OCI-LY7 (cell line): ENCODE measurements around the gene E2F6.

Experiments
- CTCF ChIP-seq: fragments of 200-600 bp; sonication (generic); conservative IDR thresholded peaks from 2 replicates; pipeline ENCODE4 v1.5.1; 2014; ENCODE audit warnings: mild to moderate bottlenecking, antibody characterized with exemption, low read length, moderate library complexity, mixed read lengths
- EZH2phosphoT487 ChIP-seq: fragments of 200-600 bp; sonication (generic); IDR thresholded peaks from 2 replicates; pipeline ENCODE4 v1.6.1; 2018; ENCODE audit warnings: low read depth, borderline replicate concordance, mild to moderate bottlenecking, mixed run types, antibody characterized with exemption, low read length, moderate library complexity, mixed read lengths

GRCh38 chr2:11514081-11514730 is 48.2 kb upstream of the E2F6 start:
- no peak for TF ChIP-seq CTCF
- TF ChIP-seq EZH2phosphoT487, result no peak
